HG03060 (cell line): ENCODE measurements around the gene SLC25A13.

Experiments used
- ATAC-seq: cut with Tn5 transposase; IDR thresholded peaks from one replicate; pipeline ENCODE4 v1.9.1; 2021; ENCODE audit warnings: low read depth, moderate number of reproducible peaks; ENCODE audit not compliant: unreplicated experiment

Gene SLC25A13

GRCh38 chr7:96248405-96248804 lies 73.5 kb downstream of the SLC25A13 start:
- no peak for ATAC-seq

GRCh38 chr7:96246919-96247318 lies 75.0 kb downstream of the SLC25A13 start:
- ATAC-seq = no peak

GRCh38 chr7:96244992-96245292 lies 77.0 kb downstream of the SLC25A13 start:
- ATAC-seq = no peak

- ATAC-seq = no peak
Observed at GRCh38 chr7:96244244-96244991, 77.5 kb downstream of the SLC25A13 start.

- no peak for ATAC-seq
Observed at GRCh38 chr7:96243241-96243640, 78.7 kb downstream of the SLC25A13 start.

GRCh38 chr7:96241855-96242254 lies 80.0 kb downstream of the SLC25A13 start:
- ATAC-seq = no peak

GRCh38 chr7:96238976-96239766 lies 82.7 kb downstream of the SLC25A13 start:
- ATAC-seq = no peak

- ATAC-seq = no peak
Observed at GRCh38 chr7:96238474-96238873, 83.4 kb downstream of the SLC25A13 start.

GRCh38 chr7:96237040-96237439 lies 84.9 kb downstream of the SLC25A13 start:
- no peak for ATAC-seq

- no peak for ATAC-seq
Observed at GRCh38 chr7:96236198-96237039, 85.5 kb downstream of the SLC25A13 start.

- ATAC-seq = no peak
Observed at GRCh38 chr7:96235281-96235680, 86.6 kb downstream of the SLC25A13 start.

GRCh38 chr7:96233528-96234154 lies 88.3 kb downstream of the SLC25A13 start:
- no peak for ATAC-seq

- no peak for ATAC-seq
Observed at GRCh38 chr7:96233084-96233483, 88.8 kb downstream of the SLC25A13 start.

GRCh38 chr7:96228760-96229159 lies 93.1 kb downstream of the SLC25A13 start:
- ATAC-seq = no peak

GRCh38 chr7:96225251-96225650 lies 96.6 kb downstream of the SLC25A13 start:
- ATAC-seq = no peak

- ATAC-seq = no peak
Observed at GRCh38 chr7:96224685-96225084, 97.2 kb downstream of the SLC25A13 start.

- ATAC-seq = no peak
Observed at GRCh38 chr7:96224073-96224472, 97.8 kb downstream of the SLC25A13 start.

- ATAC-seq = no peak
Observed at GRCh38 chr7:96221888-96222287, 100.0 kb downstream of the SLC25A13 start.

GRCh38 chr7:96219378-96220130 lies 102.3 kb downstream of the SLC25A13 start:
- ATAC-seq = no peak

- ATAC-seq = no peak
Observed at GRCh38 chr7:96218664-96219243, 103.1 kb downstream of the SLC25A13 start.
